Panc1 (cell line): Measurements from ENCODE around the gene MAST1.

Source experiments
- POLR2AphosphoS5 ChIP-seq: IDR thresholded peaks from 2 replicates; pipeline ENCODE4 v1.6.1; 2012; ENCODE audit warnings: mild to moderate bottlenecking, low read depth, low read length, moderate library complexity
- TF ChIP-seq, protein P1 (sequence below): fragments of 450-650 bp; IDR thresholded peaks from 2 replicates; pipeline ENCODE4 v1.5.1; 2017; ENCODE audit warnings: mild to moderate bottlenecking

DNA sequence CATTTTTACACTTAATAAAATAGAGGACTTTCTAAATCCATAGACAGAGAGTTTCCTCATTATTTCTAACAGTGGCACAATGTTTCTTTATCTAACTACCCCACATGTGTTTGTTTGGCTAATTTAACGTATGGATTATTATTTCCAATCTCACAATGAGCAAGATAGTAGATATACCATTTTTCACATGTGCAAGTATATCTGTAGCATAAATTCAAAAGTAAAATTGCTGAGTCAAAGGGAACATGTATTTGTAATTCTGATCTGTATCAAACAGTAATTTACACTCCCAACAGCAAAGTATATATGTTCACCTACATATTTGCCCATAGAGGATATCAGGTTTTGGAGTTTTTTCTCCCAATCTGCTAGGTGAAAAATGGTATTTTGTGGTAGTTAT, 18.3 kb downstream of the MAST1 start:
- no peak for TF ChIP-seq POLR2AphosphoS5
- TF ChIP-seq, protein P1, sequence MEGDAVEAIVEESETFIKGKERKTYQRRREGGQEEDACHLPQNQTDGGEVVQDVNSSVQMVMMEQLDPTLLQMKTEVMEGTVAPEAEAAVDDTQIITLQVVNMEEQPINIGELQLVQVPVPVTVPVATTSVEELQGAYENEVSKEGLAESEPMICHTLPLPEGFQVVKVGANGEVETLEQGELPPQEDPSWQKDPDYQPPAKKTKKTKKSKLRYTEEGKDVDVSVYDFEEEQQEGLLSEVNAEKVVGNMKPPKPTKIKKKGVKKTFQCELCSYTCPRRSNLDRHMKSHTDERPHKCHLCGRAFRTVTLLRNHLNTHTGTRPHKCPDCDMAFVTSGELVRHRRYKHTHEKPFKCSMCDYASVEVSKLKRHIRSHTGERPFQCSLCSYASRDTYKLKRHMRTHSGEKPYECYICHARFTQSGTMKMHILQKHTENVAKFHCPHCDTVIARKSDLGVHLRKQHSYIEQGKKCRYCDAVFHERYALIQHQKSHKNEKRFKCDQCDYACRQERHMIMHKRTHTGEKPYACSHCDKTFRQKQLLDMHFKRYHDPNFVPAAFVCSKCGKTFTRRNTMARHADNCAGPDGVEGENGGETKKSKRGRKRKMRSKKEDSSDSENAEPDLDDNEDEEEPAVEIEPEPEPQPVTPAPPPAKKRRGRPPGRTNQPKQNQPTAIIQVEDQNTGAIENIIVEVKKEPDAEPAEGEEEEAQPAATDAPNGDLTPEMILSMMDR, result no peak
